PC-3 (cell line): ENCODE measurements around the gene ST7. TPM values are rescaled to one million over a fixed set of nuclear protein-coding genes. Genes with fewer than 3 reads are reported as not detected.

Experiments used
- ATAC-seq: fragments of 200-7000 bp; cut with Tn5 transposase; 2 replicates; pipeline ENCODE4 v1.9.1; 2020; ENCODE audit warnings: mild to moderate bottlenecking, moderate library complexity
- BruUV-seq: library from RNA; stranded (reverse); fragments of 400-500 nt; replicated peaks from 2 replicates; lab custom pipeline; 2021; lab: Mats Ljungman, UMichigan
- CTCF ChIA-PET: fragments of 300-600 bp; sonication (Branson Sonifier 250); formaldehyde crosslinking; loops from one replicate; lab custom pipeline; 2022; ENCODE audit warnings: antibody characterized with exemption; lab: Charles Lee
- POLR2A ChIA-PET: fragments of 300-600 bp; sonication (Branson Sonifier 250); formaldehyde crosslinking; loops from one replicate; lab custom pipeline; 2022; ENCODE audit warnings: antibody characterized with exemption; ENCODE audit not compliant: unreplicated experiment; lab: Charles Lee
- DNase-seq: peaks from one replicate; pipeline ENCODE4 v3.0.0-alpha.2; 2015
- H2AFZ ChIP-seq: fragments of 300-600 bp; sonication (generic); 2 replicates; pipeline ENCODE4 v1.6.0; 2016; ENCODE audit warnings: antibody characterized with exemption, low read length
- H3F3A ChIP-seq: fragments of 300-600 bp; sonication (generic); one replicate; pipeline ENCODE4 v1.6.0; 2017; ENCODE audit warnings: antibody characterized with exemption, low read length, control low read depth, mild to moderate bottlenecking; ENCODE audit not compliant: unreplicated experiment
- H3K27ac ChIP-seq: fragments of 300-600 bp; sonication (generic); 2 replicates; pipeline ENCODE4 v1.5.1; 2016; ENCODE audit warnings: mild to moderate bottlenecking, low read length
- H3K27me3 ChIP-seq: fragments of 300-600 bp; sonication (generic); 2 replicates; pipeline ENCODE4 v1.6.1; 2016; ENCODE audit warnings: low read length, mixed read lengths
- H3K36me3 ChIP-seq: fragments of 300-600 bp; sonication (generic); 2 replicates; pipeline ENCODE4 v1.6.1; 2016; ENCODE audit warnings: low read depth, mixed run types, low read length, mixed read lengths
- H3K4me1 ChIP-seq: fragments of 300-600 bp; sonication (generic); 2 replicates; pipeline ENCODE4 v1.5.1; 2016; ENCODE audit warnings: low read length; ENCODE audit not compliant: insufficient read depth
- H3K4me2 ChIP-seq: fragments of 300-600 bp; sonication (generic); 2 replicates; pipeline ENCODE4 v1.6.0; 2016; ENCODE audit warnings: low read length
- H3K4me3 ChIP-seq: fragments of 300-600 bp; sonication (generic); 2 replicates; pipeline ENCODE4 v1.5.1; 2016; ENCODE audit warnings: mild to moderate bottlenecking, low read length, mixed read lengths
- H3K79me2 ChIP-seq: fragments of 300-600 bp; sonication (generic); 2 replicates; pipeline ENCODE4 v1.6.1; 2017; ENCODE audit warnings: low read length, mixed read lengths
- H3K9ac ChIP-seq: fragments of 300-600 bp; sonication (generic); 2 replicates; pipeline ENCODE4 v1.6.0; 2016; ENCODE audit warnings: mild to moderate bottlenecking, low read length
- H3K9me2 ChIP-seq: fragments of 300-600 bp; sonication (generic); replicated peaks from 2 replicates; pipeline ENCODE4 v1.6.1; 2016; ENCODE audit warnings: mixed run types, low read length, mixed read lengths
- H3K9me3 ChIP-seq: fragments of 300-600 bp; sonication (generic); 2 replicates; pipeline ENCODE4 v1.6.1; 2016; ENCODE audit warnings: low read length, mixed read lengths
- H4K20me1 ChIP-seq: fragments of 300-600 bp; sonication (generic); 2 replicates; pipeline ENCODE4 v1.6.1; 2016; ENCODE audit warnings: low read length, mixed read lengths
- EZH2 ChIP-seq: fragments of 300-600 bp; sonication (generic); IDR thresholded peaks from one replicate; pipeline ENCODE4 v1.6.1; 2017; ENCODE audit warnings: antibody characterized with exemption, mild to moderate bottlenecking, low read length; ENCODE audit not compliant: unreplicated experiment
- EZH2phosphoT487 ChIP-seq: fragments of 300-600 bp; sonication (generic); IDR thresholded peaks from 2 replicates; pipeline ENCODE4 v1.6.1; 2018; ENCODE audit warnings: mild to moderate bottlenecking, antibody characterized with exemption, low read length, borderline replicate concordance
- intact Hi-C: fragments of 100-400 bp; cut with micrococcal nuclease; formaldehyde crosslinking; loops from 2 replicates; pipeline ENCODE4 v1.9.0; 2023
- total RNA-seq: library from RNA; depleted of rRNA; stranded (reverse); fragments of >200 nt; gene quantifications from 2 replicates; pipeline ENCODE4 v1.2.3, GENCODE V29; 2014
- TF ChIP-seq, protein P1 (sequence below): fragments of 300-600 bp; sonication (generic); conservative IDR thresholded peaks from 2 replicates; pipeline ENCODE4 v1.5.1; 2017; ENCODE audit warnings: antibody characterized with exemption, low read depth, mild to moderate bottlenecking, low read length

The ST7 gene
- total RNA-seq, 1 experiment from 2014 or later, result 19.7 TPM

DNA sequence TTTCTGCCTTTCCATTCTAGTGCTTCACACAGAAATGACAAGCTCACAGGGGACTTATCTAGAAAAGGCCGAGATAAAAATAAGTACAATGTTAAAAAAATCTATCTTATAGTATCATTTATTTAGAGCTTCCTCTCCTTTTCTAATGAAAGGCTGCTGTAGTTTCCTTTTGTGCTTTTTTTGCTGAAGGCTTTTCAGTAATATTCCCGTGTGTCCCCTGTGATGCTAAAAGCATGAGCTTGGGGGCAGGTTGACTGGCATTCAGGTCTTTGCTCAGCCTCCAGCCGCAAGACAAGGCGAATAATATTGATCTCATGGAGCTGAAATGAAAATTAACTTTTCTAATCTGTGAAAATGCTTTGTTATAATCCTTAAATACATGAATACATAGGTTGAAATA is 143.0 kb downstream of the ST7 start:
- Histone ChIP-seq H3K79me2 (no peaks in the 10 kb centered on the region), H3K9me3 (no peaks in the 10 kb centered on the region), H3K9ac (no peak overlapping the region), H3K4me2 (no peak overlapping the region), H3K4me3 (no peak overlapping the region), H3F3A (no peaks in the 10 kb centered on the region), H4K20me1 (no peaks in the 10 kb centered on the region), H3K4me1 (peaks cover 7% of the 10 kb centered on the region), H2AFZ (no peak overlapping the region), H3K36me3 (no peaks in the 10 kb centered on the region), H3K27ac (no peak overlapping the region), H3K27me3 (no peaks in the 10 kb centered on the region), H3K9me2 (no peaks in the 10 kb centered on the region)
- no peak for DNase-seq
- CTCF ChIA-PET, result no interaction called here
- intact Hi-C loops, result no loop called here
- no peak for ATAC-seq
- BruUV-seq, result no TSS peak
- POLR2A ChIA-PET, result no interaction called here
- TF ChIP-seq, protein P1, sequence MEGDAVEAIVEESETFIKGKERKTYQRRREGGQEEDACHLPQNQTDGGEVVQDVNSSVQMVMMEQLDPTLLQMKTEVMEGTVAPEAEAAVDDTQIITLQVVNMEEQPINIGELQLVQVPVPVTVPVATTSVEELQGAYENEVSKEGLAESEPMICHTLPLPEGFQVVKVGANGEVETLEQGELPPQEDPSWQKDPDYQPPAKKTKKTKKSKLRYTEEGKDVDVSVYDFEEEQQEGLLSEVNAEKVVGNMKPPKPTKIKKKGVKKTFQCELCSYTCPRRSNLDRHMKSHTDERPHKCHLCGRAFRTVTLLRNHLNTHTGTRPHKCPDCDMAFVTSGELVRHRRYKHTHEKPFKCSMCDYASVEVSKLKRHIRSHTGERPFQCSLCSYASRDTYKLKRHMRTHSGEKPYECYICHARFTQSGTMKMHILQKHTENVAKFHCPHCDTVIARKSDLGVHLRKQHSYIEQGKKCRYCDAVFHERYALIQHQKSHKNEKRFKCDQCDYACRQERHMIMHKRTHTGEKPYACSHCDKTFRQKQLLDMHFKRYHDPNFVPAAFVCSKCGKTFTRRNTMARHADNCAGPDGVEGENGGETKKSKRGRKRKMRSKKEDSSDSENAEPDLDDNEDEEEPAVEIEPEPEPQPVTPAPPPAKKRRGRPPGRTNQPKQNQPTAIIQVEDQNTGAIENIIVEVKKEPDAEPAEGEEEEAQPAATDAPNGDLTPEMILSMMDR, result no peak
- TF ChIP-seq EZH2, result no peak

DNA sequence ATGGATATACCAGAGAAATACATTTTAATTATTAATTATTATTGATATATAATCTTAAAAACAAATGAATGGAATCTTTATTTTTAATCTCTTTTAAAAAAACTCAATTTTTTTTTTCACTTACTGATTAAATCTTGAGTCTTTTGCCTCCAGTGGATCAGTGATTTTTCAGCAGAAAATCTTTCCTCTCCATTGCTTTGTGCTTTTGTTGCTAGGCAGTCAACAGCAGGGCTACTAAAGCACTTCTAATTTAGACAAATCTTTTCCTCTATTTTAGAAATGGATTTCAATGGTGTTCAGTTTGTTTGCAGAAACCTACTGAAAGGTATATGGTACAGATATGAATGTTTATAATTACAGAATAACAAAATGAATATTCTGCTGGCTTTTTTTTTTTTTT is 143.6 kb downstream of the ST7 start:
- no peaks in the 10 kb centered on the region for H3K79me2 ChIP-seq
- H3K4me1 ChIP-seq, result peaks cover 7% of the 10 kb centered on the region
- BruUV-seq, result no TSS peak
- H3K9me2 ChIP-seq, result no peaks in the 10 kb centered on the region
- ATAC-seq (no peak), DNase-seq (no peak)
- TF ChIP-seq, protein P1, result no peak
- TF ChIP-seq EZH2phosphoT487 (no peak), EZH2 (no peak)
- H3K27me3 ChIP-seq, result no peaks in the 10 kb centered on the region
- intact Hi-C loops, result no loop called here
- no peaks in the 10 kb centered on the region for H4K20me1 ChIP-seq
- no peak overlapping the region for H3K4me2 ChIP-seq
- no peak overlapping the region for H3K9ac ChIP-seq
- H3K27ac ChIP-seq, result no peak overlapping the region
- no peak overlapping the region for H2AFZ ChIP-seq
- no peaks in the 10 kb centered on the region for H3K36me3 ChIP-seq
- H3F3A ChIP-seq, result no peaks in the 10 kb centered on the region
- POLR2A ChIA-PET, result no interaction called here
- H3K4me3 ChIP-seq, result no peak overlapping the region
- CTCF ChIA-PET, result no interaction called here
- H3K9me3 ChIP-seq, result no peaks in the 10 kb centered on the region

DNA sequence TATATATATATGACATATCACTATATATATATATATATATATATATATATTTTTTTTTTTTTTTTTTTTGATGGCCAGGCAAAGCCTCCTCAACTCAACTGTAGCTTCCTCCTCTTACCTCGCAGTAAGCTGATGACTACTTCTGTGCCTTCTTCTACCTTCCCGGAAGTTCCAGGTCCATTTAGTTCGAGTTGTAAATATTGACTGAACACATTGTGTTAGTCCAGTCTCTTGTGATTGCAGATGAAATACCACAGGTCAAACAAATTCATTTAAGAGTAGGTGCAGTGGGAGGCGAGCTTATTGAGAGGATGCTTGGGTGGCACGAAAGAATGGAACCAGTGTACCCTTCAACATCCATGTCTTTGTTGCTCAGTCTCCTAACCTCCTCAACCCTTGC is 144.6 kb downstream of the ST7 start:
- Histone ChIP-seq H3K4me1 (peaks cover 7% of the 10 kb centered on the region), H3K9me3 (no peaks in the 10 kb centered on the region), H3K4me2 (peak overlapping the region; percentile 33; the same call in 1 of the 2 replicates), H3K27ac (peak overlapping the region; percentile 58), H3K9me2 (no peaks in the 10 kb centered on the region), H2AFZ (no peak overlapping the region), H3F3A (no peaks in the 10 kb centered on the region), H3K36me3 (no peaks in the 10 kb centered on the region), H3K79me2 (no peaks in the 10 kb centered on the region), H3K4me3 (no peak overlapping the region), H3K27me3 (no peaks in the 10 kb centered on the region), H3K9ac (no peak overlapping the region), H4K20me1 (no peaks in the 10 kb centered on the region)
- DNase-seq (no peak), ATAC-seq (no peak)
- BruUV-seq, result no TSS peak
- POLR2A ChIA-PET, result no interaction called here
- TF ChIP-seq EZH2, result no peak
- TF ChIP-seq, protein P1, result no peak
- no peak for TF ChIP-seq EZH2phosphoT487
- intact Hi-C loops, result no loop called here
- CTCF ChIA-PET, result no interaction called here
